Skin epidermis (tissue), 12 donors: ENCODE measurements around the gene PRKD1.
"Not testable (repeated sequence)": the region's sequence is repeated elsewhere in the genome, so short reads cannot be mapped to it uniquely, and the experiment has no call there.

ENCODE experiments used
- H3K27ac ChIP-seq, 21 experiments: fragments of 200-600 bp; sonication (generic) in 11 of 21; one replicate each; pipeline ENCODE4 v1.5.0; 2020; ENCODE audit warnings: mild to moderate bottlenecking in 3 of 21, inconsistent platforms in 2 of 21, moderate library complexity in 2 of 21
- H3K4me3 ChIP-seq, 7 experiments: fragments of 200-600 bp; sonication (generic) in 2 of 7; one replicate each; pipeline ENCODE4 v1.5.0; 2020; ENCODE audit warnings: inconsistent platforms in 2 of 7, mild to moderate bottlenecking in 2 of 7, moderate library complexity in 1 of 7

PRKD1 gene

GRCh38 chr14:29755311-29756018 lies 172.2 kb downstream of the PRKD1 start:
- Histone ChIP-seq H3K27ac (no peak overlapping the region), H3K4me3 (no peak overlapping the region)

GRCh38 chr14:29754134-29754533 lies 173.5 kb downstream of the PRKD1 start:
- no peak overlapping the region for H3K4me3 ChIP-seq
- H3K27ac ChIP-seq: no peak overlapping the region

- Histone ChIP-seq H3K27ac (no peak overlapping the region), H3K4me3 (no peak overlapping the region)
These were observed 175.3 kb downstream of the PRKD1 start for GRCh38 chr14:29752221-29752923.

GRCh38 chr14:29749829-29750228 lies 177.8 kb downstream of the PRKD1 start:
- no peak overlapping the region for H3K27ac ChIP-seq
- H3K4me3 ChIP-seq: no peak overlapping the region

GRCh38 chr14:29749327-29749726 lies 178.3 kb downstream of the PRKD1 start:
- H3K27ac ChIP-seq: no peak overlapping the region
- H3K4me3 ChIP-seq: no peak overlapping the region

GRCh38 chr14:29745863-29746262 lies 181.8 kb downstream of the PRKD1 start:
- Histone ChIP-seq H3K4me3 (no peak overlapping the region), H3K27ac (no peak overlapping the region)

GRCh38 chr14:29743531-29743930 lies 184.1 kb downstream of the PRKD1 start:
- no peak overlapping the region for H3K27ac ChIP-seq
- no peak overlapping the region for H3K4me3 ChIP-seq

- H3K27ac ChIP-seq: no peak overlapping the region
These were observed 185.7 kb downstream of the PRKD1 start for GRCh38 chr14:29741909-29742401.

GRCh38 chr14:29740491-29740890 lies 187.2 kb downstream of the PRKD1 start:
- Histone ChIP-seq H3K4me3 (no peak overlapping the region), H3K27ac (no peak overlapping the region)

More at GRCh38 chr14:29741909-29742401, 185.7 kb downstream of the PRKD1 start:
- H3K4me3 ChIP-seq: no peak overlapping the region

- Histone ChIP-seq H3K4me3 (no peak overlapping the region), H3K27ac (no peak overlapping the region)
These were observed 188.7 kb downstream of the PRKD1 start for GRCh38 chr14:29738950-29739349.

GRCh38 chr14:29738056-29738455 lies 189.6 kb downstream of the PRKD1 start:
- no peak overlapping the region for H3K27ac ChIP-seq
- no peak overlapping the region for H3K4me3 ChIP-seq

- H3K27ac ChIP-seq: no peak overlapping the region
These were observed 192.2 kb downstream of the PRKD1 start for GRCh38 chr14:29735459-29735858.

GRCh38 chr14:29734732-29735131 lies 192.9 kb downstream of the PRKD1 start:
- Histone ChIP-seq H3K27ac (no peak overlapping the region), H3K4me3 (no peak overlapping the region)

More at GRCh38 chr14:29735459-29735858, 192.2 kb downstream of the PRKD1 start:
- no peak overlapping the region for H3K4me3 ChIP-seq

GRCh38 chr14:29726560-29727331 lies 200.9 kb downstream of the PRKD1 start:
- H3K4me3 ChIP-seq: not testable (repeated sequence)
- H3K27ac ChIP-seq: peak overlapping the region in 2 of 21 experiments; percentile 16 to 41

GRCh38 chr14:29724991-29725390 lies 202.7 kb downstream of the PRKD1 start:
- no peak overlapping the region for H3K27ac ChIP-seq

GRCh38 chr14:29722831-29723230 lies 204.8 kb downstream of the PRKD1 start:
- no peak overlapping the region for H3K27ac ChIP-seq
- no peak overlapping the region for H3K4me3 ChIP-seq

More at GRCh38 chr14:29724991-29725390, 202.7 kb downstream of the PRKD1 start:
- H3K4me3 ChIP-seq: no peak overlapping the region

- no peak overlapping the region for H3K27ac ChIP-seq
These were observed 206.1 kb downstream of the PRKD1 start for GRCh38 chr14:29721586-29721985.

GRCh38 chr14:29717901-29718300 lies 209.7 kb downstream of the PRKD1 start:
- H3K27ac ChIP-seq: no peak overlapping the region
- no peak overlapping the region for H3K4me3 ChIP-seq

More at GRCh38 chr14:29721586-29721985, 206.1 kb downstream of the PRKD1 start:
- no peak overlapping the region for H3K4me3 ChIP-seq

GRCh38 chr14:29716150-29716549 lies 211.5 kb downstream of the PRKD1 start:
- no peak overlapping the region for H3K4me3 ChIP-seq
- H3K27ac ChIP-seq: peak overlapping the region in 1 of 21 experiments; percentile 19

- Histone ChIP-seq H3K4me3 (no peak overlapping the region), H3K27ac (no peak overlapping the region)
These were observed 215.0 kb downstream of the PRKD1 start for GRCh38 chr14:29712601-29713000.
